HG03135 (cell line): ENCODE results near the gene PHLPP1.
"Not testable (repeated sequence)": the region's sequence is repeated elsewhere in the genome, so short reads cannot be mapped to it uniquely, and the experiment has no call there.

ENCODE experiments used
- ATAC-seq: cut with Tn5 transposase; IDR thresholded peaks from one replicate; pipeline ENCODE4 v1.9.1; 2021; ENCODE audit warnings: mild to moderate bottlenecking, moderate library complexity; ENCODE audit not compliant: unreplicated experiment

The PHLPP1 gene

GRCh38 chr18:62715436-62715758 is at the start of gene PHLPP1:
Gene PHLPP1, plus strand, starts transcription at chr18:62715541. Its CDS starts 143 bp downstream, at chr18:62715684.
- ATAC-seq = peak; percentile 28

- no peak for ATAC-seq
Measured at GRCh38 chr18:62669225-62669624, 46.1 kb upstream of the PHLPP1 start.

GRCh38 chr18:62670573-62670972 is 44.8 kb upstream of the PHLPP1 start:
- ATAC-seq = no peak

GRCh38 chr18:62672600-62672999 is 42.7 kb upstream of the PHLPP1 start:
- ATAC-seq = no peak

- no peak for ATAC-seq
Measured at GRCh38 chr18:62678847-62679485, 36.4 kb upstream of the PHLPP1 start.

- no peak for ATAC-seq
Measured at GRCh38 chr18:62682371-62682770, 33.0 kb upstream of the PHLPP1 start.

GRCh38 chr18:62683935-62684334 is 31.4 kb upstream of the PHLPP1 start:
- ATAC-seq = no peak

GRCh38 chr18:62688743-62689317 is 26.5 kb upstream of the PHLPP1 start:
- no peak for ATAC-seq

GRCh38 chr18:62690236-62690815 is 25.0 kb upstream of the PHLPP1 start:
- no peak for ATAC-seq

GRCh38 chr18:62693659-62694058 is 21.7 kb upstream of the PHLPP1 start:
- ATAC-seq = no peak

- ATAC-seq = no peak
Measured at GRCh38 chr18:62697636-62698035, 17.7 kb upstream of the PHLPP1 start.

GRCh38 chr18:62702259-62702658 is 13.1 kb upstream of the PHLPP1 start:
- no peak for ATAC-seq

- not testable (repeated sequence) for ATAC-seq
Measured at GRCh38 chr18:62706879-62707278, 8.5 kb upstream of the PHLPP1 start.

- not testable (repeated sequence) for ATAC-seq
Measured at GRCh38 chr18:62709908-62710307, 5.4 kb upstream of the PHLPP1 start.

- no peak for ATAC-seq
Measured at GRCh38 chr18:62710417-62710816, 4.9 kb upstream of the PHLPP1 start.

- no peak for ATAC-seq
Measured at GRCh38 chr18:62711781-62712180, 3.6 kb upstream of the PHLPP1 start.

GRCh38 chr18:62713651-62714247 is 1.6 kb upstream of the PHLPP1 start:
- no peak for ATAC-seq

GRCh38 chr18:62714671-62715435 is 488 bp upstream of the PHLPP1 start:
- peak; percentile 58 for ATAC-seq

GRCh38 chr18:62715759-62716615 is 646 bp downstream of the PHLPP1 start:
- ATAC-seq = peak; percentile 36

- ATAC-seq = peak; percentile 30
Measured at GRCh38 chr18:62716619-62717168, 1.4 kb downstream of the PHLPP1 start.
